HG02623 (cell line): Measurements from ENCODE around the gene ATOSA.

Source experiments
- ATAC-seq: cut with Tn5 transposase; IDR thresholded peaks from one replicate; pipeline ENCODE4 v1.9.1; 2021; ENCODE audit warnings: moderate library complexity; ENCODE audit not compliant: unreplicated experiment

ATOSA gene

DNA sequence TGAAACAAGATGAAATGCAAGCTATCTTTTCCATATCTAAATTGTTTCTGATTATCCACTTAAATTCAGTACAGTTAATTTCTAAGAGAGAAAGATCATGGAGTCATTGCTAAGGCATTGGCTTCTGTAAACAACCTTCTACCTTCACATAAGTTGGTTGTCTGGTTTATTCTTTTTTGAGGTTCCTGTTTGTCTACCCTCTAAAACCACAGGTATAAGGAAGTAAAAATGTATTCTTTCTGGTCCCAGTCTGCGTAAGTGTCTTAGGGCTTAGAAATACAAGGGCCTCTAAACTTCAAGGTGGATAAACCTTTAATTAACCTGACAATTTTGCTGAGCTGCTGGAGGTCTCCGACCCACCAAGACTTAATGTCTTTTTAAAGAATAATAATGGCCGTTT, 3.6 kb upstream of the ATOSA start:
- ATAC-seq, result no peak

DNA sequence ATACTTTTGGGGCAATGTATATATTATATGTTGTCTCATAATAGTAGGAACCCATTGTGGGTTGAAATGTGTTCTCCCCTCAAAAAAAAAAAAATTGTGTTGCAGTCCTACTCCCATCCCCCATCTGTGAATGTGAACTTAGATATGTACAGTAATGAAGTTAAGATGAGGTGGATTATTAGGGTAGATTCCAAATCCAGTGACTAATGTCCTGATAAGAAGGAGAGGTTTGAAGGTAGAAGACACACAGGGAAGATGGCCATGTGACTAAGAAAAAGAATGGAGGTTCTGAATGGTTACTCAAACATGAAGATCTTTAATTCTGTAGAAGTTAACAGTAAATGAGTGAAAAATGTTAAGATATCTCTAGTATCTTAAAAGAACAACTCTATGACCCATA, 3.0 kb upstream of the ATOSA start:
- ATAC-seq, result no peak

DNA sequence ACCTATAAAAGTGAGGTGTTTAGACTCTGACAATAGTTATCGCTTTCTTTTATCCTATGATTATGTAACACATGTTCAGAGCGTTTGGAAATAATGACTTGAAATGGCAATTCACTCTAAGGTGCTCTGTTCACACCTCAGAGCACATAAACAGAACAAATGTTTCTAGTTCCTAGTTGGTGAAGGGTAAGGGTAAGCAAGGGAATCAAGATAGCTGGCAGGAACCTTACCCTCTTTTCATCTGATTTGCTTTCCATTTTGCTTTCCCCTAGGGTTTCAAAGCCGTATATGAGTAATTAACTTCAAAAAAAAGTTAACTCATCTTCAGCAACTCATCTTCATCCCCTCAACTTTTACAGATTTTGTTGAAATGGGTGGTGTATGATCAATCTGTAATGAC, 2.3 kb upstream of the ATOSA start:
- no peak for ATAC-seq

DNA sequence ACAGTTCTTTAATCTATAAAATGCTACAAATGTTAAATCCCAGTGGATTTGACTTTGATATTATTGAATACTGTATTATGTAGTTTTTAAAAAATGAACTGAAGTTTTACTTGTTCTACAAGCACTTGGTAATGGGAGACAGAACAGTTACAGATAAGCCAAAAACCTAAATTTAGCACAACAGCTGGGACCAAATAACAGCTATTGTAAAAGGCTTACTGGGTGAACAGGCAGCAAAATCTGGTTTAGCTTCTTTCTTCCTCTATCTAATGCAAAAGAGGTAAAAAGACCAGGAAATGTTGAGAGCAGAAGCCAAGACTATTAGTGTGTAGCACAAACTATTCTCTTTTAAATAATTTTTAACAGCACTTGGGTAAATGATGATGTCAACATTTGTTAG, 1.6 kb upstream of the ATOSA start:
- ATAC-seq, result no peak

DNA sequence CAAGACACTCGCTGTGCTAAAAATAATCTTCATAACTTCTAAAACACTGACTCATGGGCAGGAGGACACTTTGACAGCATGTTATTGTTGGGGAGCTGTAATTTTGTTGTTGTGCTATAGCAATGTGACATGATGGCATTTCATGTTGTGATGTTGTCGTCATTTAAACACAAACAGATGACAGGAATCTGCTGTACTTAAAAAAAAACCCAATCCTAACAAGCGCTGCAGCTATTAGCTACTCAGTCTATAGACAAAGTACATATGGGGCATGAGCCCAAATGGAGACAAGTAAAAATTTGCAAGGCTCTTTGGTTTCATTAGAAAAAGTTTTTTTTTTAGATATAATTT, 828 bp upstream of the ATOSA start:
- no peak for ATAC-seq

DNA sequence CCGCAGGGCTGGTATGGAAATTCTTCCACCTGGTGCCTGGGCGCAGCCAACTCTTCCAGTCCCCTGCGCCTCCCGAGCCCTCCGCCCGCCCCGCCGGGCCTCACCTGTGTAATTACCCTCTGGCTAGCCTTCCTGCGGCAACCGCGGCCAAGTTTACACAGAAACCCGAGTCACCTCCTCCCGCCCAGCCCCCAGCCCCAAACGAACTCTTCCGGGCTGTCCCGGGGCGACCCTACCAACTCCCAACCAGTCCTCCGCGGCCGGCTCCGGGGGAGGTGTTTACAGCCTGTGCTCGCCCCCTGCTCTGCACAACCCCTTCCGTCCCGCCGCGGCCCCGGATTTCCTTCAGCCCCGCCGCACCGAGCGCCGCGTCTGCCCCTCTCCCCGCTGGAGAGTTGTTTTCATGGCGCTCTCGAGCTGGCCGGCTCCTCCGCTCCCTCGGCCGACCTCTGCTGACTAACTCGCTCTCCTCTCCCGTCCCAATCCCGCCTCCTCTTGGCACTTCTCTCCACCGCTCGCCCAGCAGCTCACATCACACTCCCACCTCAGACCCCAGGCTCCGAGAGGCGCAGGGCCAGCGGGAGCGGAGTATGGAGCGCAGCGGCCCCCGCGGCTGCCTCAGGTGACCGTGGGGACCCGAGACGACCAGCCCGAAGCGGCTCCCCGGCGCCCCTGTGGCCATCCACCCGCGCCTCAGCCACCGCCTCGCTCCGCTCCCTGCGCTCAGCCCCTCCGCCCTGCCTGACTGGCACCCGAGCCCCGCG, 538 bp downstream of the ATOSA start:
- ATAC-seq, result peak; percentile 11

DNA sequence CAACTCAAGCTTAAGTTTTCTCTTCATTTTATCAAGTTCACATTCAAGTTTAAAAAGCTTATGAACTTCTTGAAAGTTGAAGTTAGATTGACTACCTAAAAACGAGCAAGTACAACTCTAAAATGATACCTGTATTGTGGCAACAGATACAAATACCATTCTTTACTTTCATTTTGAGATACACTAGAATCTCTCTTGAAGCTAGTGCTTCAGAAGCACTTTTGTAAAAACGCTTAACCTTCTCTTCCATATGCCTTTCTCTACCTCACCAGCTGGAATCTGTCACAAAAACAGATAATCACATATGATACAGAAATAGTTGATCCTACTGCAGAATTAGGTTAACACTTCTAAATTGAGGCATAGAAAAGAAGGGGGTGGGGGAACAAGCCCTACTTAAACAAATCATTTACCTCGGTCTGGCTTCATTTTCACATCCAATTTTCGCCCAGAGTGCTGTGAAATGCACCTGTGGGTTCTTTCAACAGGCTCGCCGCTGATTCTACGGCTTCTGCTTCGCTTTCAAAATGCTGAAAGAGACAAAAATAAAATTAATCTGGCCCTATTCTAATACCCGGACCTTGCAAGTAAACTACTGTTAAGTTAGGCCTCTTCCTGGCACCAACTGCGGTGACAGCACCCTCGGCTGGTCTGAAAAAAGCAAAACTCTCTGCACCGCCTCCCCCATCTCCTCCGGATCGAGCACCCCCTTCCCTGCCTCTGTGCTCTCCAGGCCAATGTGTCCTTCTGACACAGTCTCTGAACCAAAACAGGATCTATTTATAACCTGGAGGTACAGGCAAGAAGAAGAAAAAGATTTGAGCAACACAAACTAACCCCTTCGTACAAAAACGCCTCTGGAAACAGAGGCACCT, 1.4 kb downstream of the ATOSA start:
- peak; percentile 27 for ATAC-seq

DNA sequence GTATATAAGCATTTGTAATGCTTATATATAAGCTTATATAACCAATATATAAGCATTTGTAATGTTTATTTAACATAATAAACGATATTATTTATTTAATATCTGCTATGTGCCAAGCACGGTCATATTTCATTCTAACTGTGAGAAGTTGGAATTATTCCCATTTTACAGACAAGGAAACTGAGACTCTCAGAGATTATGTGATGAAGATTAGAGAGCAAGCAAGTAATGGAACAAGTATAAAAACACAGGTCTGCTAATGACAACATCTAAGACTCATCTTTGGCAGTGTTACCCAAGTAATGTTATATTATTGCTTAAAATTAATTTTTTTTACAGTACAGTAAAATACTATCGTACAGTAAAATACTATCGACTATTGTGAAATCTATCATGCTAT, 4.4 kb downstream of the ATOSA start:
- ATAC-seq, result no peak

DNA sequence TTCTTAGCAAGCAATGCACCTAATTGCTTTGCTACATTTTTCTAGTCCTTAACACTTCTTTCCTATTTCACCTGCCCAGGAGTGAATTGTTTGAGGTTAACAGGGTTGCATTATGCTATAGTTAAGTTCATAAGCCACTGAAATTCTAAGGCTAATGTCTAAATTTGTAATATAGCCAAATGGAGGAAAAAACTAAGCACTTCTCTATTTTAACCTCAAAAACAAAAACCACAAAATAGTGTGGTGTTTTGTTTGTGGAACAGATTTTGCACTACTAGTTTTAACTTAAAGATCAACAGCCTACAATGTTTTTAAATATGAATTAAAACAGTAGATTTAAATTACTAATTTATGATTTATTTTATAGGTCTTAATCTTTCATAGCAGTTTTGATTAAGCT, 5.5 kb downstream of the ATOSA start:
- no peak for ATAC-seq

DNA sequence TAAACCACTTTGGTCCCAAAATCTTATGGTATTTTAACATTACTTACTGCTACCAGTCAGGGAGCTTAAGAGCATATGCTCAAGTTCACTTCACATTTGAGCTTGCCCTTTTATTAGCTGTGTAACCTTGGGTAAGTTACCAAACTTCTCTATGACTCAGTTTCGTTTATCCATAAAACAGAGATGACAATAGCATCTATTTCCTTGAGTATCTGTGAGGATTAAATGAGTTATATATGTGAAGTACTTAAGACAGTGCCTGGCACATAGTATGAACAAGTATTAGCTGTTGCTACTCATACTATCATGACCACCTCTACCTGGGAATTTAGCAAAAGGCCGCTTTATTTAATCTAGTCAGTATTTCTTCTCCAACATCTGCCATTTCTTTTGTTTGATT, 5.9 kb downstream of the ATOSA start:
- ATAC-seq, result no peak

DNA sequence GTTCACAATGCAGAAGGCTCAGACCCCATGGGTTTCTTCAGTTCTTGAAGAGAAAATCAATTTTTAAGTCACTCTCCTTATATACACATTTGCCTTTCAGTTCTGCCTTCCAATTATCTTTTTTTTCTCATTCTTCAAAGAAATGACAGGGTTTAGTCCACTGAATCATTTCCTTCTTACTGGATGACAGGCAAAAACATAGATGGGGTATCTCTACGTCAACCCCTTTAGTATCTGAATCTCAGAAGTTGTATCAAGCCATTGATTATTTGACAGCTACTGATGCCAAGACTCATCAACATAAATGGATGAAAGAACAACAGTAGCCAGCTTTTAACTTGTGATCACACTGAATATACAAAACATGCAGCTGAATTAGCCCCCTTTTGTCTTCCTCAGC, 6.5 kb downstream of the ATOSA start:
- no peak for ATAC-seq

DNA sequence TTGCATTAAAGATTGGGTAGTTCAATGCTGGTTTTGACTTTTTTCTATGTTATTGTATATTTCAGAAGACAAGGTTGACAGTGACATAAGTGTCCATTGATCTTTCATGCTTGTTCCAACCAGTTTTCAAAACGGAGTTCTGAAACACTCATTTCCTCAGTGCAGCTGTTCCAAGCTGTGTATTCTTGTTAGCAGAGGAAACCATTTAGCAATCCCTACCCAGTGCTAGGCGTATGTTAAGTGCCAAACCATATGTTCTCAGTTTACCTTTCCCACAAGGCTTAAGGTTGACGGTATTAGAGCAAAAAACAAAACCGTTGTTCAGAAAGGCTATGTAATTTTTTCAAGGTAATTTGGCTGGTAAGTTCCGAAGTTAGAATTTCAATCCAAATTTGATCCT, 9.1 kb downstream of the ATOSA start:
- no peak for ATAC-seq

DNA sequence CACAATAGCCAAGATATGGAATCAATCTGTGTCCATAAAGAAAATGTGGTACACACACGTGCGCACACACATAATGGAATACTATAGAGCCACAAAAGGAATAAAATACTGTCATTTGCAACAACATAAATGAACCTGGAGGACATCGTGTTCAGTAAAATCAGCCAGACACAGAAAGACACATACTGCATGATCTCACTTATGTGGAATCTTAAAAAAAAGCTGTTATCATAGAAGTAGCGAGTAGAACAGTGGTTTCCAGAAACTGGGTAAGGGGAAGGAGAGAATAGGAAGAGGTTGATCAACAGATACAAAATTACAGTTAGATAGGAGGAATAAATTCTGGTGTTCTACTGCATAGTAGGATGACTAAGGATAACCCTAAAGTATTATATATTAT, 11.1 kb downstream of the ATOSA start:
- ATAC-seq, result no peak

DNA sequence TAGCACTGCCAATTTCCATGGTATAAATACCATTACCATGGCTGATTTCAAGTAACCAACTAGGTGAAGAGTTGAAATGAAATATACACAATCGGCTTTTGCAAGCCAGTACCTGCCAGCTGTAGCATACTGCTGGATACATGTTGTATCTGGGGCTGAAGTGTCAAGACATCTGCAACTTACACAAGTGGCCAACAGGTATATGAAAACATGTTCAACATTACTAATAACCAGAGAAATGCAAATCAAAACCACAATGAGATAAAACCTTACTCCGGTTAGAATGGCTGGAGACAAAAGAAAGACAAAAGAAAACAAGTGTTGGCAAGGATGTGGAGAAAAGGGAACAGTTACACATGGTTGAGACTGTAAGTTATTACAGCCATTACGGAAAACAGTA, 11.6 kb downstream of the ATOSA start:
- ATAC-seq, result peak; percentile 81

DNA sequence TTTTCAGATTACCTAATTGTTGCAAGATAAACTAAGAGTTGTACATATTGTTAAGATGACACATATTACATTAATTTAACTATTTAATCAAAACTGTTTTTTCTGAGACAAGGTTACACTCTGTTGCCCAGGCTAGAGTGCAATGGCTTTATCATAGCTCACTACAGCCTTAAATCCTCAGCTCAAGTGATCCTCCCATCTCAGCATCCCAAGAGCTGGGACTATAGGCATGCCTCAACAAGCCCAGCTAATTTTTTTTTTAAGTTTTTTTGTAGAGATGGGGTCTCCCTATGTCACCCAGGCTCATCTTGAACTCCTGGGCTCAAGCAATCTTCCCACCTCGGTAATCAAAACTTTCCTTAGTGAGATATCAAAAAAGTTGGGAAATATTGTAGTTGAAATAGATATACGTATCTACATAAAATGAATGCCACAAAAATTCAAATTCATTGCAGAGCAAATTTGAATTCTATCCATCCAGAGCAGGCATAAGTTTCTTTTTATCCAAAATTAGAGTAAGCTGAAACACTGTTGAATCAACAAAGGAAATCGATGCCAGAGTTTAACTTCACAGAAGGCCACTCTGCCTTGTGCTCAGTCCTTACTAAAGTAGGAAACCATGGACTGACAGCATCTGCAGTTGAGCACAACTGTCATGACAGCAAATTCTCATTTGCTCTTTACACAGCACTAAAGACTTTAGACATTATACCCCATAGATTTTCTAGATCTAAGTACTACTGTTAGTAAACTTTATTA, 15.5 kb downstream of the ATOSA start:
- no peak for ATAC-seq

DNA sequence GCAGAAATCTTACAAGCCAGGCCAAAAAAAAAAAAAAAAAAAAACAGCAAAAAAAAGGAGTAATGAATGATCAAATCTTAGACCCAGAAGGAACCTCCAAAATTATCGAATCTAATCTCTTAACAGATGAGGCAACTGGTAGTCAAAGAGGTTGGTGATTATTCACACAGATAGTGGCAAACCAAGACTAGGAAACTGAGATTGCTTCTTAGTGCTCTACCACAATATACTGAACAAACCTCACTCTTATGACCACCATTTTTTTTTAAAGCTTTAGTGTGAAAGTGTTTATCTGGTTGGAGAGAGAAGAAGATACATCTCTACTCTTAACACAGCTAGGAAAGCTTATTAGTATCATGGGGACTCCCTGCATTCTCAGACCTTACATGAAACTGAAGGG, 17.3 kb downstream of the ATOSA start:
- no peak for ATAC-seq

DNA sequence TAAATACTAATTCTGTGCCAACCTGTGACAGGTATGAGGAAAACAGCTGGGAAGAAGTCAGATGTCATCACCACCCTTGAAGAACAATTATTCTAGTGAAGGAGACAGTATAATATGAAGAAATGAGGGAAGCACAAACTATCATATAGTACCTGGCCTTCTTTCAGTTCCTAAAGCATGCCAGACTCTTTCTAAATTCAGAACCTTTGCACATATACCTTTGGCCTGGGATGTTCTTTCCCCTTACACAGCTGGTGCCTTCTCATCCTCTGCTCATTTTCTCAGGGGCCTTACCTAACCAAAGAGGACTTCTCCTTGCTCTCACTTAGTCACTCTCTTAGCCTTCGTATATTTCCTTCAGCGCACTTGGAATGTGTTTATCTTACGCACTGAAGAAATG, 19.0 kb downstream of the ATOSA start:
- ATAC-seq, result no peak

DNA sequence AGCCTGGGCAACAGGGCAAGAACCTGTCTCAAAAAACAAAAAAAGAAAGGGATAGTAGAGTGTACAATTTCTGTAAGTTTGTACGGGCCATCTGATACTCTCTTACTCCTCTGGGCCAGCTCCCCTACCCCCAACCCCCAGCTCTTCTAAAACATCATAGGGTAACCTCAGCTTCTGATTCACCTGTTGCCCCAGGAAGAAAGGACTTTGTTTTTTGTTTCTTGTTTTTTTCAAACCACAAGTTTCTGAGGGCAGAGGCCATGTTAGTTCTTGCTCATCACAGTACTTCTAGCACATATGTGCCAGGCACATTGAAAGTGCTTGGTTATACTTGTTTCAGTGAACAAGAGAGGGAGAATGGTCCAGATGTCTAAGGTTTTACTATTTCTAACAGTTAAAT, 20.2 kb downstream of the ATOSA start:
- ATAC-seq, result peak; percentile 88

DNA sequence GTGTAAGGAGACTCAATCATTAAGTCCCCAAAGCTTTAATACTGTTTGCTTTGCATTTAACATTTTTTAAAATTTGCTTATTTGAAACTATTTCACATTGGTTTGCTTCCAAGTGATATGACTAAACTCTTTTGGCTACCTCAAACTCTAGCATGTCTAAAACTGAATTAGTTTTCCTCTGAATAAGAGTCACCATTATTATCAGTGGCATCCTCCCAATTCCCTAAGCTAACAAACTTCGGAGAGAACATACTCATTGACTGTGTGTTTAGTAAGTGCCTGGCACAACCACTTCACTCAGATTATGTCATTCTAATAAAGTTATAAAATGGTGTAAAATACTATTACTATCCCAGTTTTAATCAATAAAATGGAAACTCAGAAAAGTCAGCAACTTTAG, 21.9 kb downstream of the ATOSA start:
- no peak for ATAC-seq

DNA sequence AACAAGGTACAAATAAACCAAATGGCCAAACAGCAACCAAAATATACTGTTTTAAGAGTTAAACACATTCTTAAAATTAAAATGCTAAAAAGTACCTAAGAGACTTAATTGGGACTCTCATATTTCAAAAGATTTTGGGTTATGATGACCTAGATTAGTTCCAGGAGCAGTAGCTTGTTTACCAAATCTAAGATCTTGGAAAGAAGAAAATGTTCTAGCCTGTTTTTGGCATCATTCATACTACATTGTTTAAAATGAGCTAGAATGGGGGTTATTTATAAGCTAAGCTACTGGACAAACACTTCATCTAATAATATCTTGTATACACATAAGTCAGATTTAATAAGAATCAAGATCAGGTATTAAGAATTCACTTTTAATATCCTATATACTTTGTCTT, 22.8 kb downstream of the ATOSA start:
- ATAC-seq, result no peak

DNA sequence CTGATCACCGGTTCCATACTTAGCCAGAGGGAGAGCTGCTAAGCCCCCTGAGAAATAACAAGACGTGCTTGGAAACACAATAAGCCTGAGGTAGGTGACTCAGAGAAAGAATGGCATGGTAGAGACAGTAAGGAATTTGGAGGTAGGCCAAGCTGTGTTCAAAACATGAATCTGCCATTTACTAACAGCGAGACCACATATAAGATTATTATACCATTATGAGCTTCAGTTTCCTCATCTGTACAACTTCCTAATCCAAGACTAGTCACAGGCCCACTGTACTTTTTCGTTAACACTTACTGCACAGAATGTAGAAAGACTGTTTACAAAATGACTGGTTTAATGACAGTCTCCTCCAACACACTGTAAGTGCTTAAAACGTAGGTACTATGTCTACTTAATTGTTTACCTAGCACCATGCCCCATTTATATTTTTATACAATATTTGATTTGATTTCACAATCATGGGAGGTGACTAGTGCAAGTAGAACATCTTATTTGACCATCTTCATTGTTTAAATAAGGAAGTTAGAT, 25.7 kb downstream of the ATOSA start:
- no peak for ATAC-seq

DNA sequence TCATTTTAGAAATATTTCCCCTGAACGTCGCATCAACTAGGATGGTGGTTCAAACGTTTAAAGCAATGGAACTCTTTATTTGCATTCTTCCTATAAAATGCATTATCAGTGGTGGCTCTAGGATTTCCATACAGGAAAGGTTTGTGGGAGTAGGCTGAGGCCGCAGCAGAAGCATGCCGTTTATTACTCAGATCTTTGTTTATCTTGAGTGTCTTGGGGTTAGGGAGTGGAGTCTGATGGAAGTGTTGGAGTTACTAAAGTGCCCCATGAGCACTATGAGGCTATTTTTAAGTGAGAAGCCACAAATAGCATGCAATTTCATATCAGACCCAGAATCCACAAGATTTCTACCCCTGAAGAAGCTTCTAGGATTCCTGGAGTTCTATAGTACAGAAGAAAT, 26.2 kb downstream of the ATOSA start:
- no peak for ATAC-seq
